Measurements from ENCODE around the gene SLC37A1.

GRCh38 chr21:42597487-42598158 is 84.0 kb downstream of the SLC37A1 start:
- TF ChIP-seq EGR1 (IDR thresholded peaks at IDR 0.05; ENCODE audit: low read depth): no peak
- TF ChIP-seq CTCF (IDR thresholded peaks at IDR 0.05 in 2 of 3, conservative IDR thresholded peaks at IDR 0.05 in 1 of 3; ENCODE audit: borderline replicate concordance in 1 of 3, insufficient read depth in 1 of 3, low read depth in 2 of 3, low read length in 2 of 3): no peak
- no peak for TF ChIP-seq ZFX (IDR thresholded peaks at IDR 0.05)
- no peak for TF ChIP-seq REST (IDR thresholded peaks at IDR 0.05; ENCODE audit: low read depth)

Data from HCT116 (cell line).